NCI-H1105 treated with DMSO at 0.1 percent for 48 hours (cell line): ENCODE measurements around the gene HOXD4.

Experiments
- DNase-seq: peaks from one replicate; lab custom pipeline; 2025; lab: John Stamatoyannopoulos, UW

Gene HOXD4

DNA sequence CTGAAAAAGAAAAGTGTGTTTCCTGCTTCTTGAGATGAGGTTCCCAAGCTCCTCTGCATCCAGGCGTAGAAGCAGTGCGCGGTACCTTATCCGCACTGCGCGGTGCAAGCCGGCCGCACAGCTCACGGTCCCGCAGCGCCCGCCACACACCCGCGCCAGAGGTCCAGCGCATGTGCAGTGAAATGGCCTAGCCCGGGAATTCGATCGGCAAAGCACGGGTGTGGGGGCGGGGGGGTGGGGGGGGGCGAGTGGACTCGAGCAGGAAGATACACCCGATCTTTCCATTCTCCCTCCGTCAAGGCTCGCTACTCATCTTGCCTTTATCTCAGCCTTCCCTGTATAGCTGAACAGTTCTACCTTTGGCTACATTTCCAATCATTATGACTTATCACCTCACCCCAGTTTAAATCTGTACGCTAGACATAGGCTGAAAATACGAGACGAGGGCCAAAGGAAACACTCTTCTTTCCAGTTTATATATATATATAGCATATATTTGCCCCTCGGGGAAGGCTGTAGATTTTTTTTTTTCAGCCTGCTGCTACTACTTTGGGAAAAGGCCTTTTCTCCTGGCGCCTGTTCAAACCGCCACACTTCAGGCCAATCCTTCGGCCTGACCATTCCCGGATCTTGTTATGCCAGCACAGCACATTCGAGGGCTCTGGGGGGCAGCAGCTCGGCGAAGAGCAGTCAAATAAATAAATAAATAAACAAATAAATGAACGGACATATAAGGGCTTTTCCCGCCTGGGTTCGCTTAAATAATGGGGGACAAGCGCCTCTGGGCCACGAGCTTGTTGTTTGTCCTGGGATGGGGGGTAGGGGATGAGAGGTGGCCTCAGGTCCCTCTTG is 11.5 kb upstream of the HOXD4 start:
- DNase-seq: no peak

DNA sequence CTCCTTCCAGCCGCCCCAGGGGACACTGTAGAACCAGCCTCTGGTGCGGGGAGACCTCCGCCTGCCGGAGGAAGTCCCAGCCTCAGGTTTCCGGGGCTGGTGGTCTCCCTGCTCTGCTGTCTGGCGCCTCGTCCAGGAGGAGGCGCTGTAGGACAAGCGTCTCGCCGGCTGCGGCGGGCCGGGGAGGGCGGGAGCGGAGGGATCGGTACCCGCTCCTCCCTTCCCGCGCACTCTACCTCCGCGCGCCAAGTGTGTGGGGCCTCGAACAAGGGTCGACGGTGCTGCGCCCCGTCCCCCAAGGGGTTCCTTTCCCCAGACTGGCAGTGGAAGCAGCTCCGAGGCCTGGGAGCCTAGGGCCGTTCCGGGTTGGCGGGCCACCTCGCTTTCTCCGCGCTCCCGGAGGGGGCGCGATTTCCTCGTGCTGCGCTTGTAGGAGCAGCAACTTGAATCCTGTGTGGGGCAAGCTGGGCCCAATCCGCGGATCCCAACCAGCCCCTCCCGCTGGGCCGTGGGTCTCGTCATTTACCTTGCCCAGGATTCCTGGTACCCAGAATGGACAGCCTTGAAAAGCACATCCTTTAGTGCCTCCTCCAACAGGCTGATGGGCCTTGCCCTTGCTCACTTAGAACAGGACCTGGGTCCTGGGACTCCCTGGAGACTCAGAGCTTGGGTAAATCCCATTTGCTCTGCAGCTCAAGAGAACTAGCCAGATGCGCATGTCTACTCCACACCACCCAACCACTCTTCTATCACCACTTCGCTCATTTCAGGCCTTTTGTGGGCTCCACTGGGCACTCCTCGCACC is 10.6 kb upstream of the HOXD4 start:
- no peak for DNase-seq

DNA sequence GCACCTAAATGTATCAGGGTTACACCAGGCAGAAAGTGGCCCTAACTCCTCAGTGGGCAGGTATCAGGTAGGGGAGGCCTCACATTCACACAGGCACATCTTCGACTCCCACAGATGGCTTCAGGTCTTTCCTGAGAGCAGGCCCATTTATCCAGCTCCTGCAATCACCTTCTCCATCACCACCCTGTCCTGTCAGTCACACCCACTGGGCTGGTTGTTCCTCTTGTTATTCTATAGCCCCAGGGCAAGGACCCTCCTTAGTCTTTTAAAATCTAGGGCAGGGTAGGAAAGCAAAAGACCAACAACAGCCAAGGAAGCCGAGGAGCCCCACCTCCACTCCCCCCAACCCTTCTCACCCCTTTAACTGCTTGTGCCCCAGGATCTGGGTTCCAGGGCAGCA is 9.1 kb upstream of the HOXD4 start:
- no peak for DNase-seq

DNA sequence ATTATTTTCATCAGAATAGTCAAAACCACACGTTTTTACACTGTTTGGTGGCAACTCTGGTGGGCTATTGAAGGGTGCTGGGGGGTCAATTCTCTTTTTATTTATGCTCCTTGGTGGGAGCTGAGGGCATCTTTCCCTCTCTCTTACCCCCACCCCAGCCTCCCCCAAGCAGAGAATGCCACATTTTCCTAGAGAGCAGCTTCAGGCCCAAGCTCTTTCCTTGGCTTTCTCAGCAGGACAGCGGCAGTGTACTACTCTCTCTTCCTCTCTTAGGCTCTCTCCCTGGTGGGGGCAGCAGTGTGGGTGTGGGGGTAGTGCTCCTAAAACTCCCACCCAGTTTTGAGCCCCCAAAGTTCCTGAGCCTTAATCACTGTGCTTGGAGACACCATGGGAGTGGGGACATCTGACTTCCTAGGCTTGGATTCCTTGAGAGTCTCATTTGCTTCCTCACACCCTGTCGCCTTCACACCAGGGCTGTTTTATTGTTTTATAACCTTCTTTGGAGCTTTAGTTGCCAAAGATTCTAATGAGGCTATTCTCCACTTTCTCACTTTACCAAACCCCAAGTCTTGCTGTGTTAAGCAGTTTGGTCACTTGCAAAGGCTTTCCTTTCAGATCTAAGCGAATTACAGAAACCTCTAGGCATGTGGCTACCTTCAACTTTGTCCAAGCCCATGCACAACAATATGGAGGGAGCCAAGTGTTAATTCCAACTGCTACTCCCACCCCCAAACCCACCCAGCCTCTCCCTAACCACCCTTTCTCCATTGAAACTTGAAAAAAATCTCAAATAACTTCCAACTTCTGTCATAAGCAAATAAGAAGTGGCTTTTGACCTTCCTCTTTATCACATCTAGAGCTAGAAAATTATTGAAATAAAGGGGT is 6.0 kb upstream of the HOXD4 start:
- DNase-seq: no peak

DNA sequence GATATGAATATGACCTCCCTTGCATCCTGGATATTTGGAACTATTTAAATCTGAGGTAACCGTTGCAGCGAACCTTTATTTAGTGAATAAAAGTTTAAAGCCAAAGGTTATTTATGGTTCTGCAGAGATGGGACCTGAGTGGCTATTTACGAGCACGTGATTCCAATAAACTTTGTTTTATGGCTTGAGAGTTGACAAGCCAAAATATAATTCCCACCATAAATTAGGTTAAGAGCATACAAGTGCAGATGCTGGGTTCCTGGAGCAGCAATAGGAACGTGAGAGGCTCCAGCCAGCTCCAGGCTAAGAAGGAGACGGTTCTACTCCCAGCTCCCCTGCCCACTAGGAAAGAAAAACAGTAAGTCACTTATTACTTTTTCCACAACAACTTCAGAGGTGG is 5.2 kb upstream of the HOXD4 start:
- no peak for DNase-seq

DNA sequence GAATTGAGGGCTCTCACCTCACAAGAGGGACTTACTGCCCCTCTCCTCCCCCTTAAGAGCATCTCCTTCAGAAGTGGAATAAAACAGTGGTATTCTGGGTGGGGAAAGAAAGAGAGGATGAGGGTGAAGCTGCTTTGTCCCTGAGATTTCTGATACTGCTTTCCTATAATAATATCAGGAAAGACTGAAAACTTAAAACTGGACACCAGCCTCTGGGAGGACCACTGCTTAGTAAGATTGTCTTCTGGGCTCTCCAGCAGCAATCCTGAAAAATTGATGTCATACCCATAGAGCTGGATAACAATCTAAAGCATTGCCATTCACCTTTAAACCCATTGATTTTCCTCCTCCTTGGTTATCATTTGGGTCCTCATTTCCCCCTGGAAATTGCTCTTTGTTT is 4.7 kb upstream of the HOXD4 start:
- DNase-seq: no peak

DNA sequence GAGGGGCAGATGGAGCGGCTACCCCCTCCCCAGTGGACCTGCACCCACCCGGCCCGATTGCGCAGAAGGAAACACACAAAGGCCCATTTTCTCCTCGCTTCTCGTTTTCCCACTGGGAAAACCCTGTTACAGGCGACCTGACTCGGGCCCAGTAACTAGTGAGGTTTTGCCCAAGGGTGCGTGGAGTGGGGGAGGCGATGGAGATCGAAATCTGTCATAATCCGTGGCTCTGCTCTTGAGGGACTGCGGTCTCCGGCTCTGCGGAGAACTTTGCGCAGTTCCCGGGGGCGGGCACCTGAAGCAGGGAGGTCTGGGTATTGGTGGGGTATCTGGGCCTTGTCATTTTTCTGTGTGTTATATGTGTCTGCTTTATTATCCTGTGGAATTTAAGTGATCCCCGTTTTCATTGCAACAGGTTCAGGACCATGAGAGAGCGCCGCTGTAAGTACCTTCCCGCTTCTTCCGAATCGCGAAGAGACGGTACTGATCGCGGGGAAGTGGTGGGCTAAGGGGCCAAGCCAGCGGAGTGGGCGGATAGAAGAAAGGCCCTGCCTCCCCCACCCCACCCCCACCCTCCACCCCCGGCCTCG is 4.0 kb upstream of the HOXD4 start:
- DNase-seq: no peak

DNA sequence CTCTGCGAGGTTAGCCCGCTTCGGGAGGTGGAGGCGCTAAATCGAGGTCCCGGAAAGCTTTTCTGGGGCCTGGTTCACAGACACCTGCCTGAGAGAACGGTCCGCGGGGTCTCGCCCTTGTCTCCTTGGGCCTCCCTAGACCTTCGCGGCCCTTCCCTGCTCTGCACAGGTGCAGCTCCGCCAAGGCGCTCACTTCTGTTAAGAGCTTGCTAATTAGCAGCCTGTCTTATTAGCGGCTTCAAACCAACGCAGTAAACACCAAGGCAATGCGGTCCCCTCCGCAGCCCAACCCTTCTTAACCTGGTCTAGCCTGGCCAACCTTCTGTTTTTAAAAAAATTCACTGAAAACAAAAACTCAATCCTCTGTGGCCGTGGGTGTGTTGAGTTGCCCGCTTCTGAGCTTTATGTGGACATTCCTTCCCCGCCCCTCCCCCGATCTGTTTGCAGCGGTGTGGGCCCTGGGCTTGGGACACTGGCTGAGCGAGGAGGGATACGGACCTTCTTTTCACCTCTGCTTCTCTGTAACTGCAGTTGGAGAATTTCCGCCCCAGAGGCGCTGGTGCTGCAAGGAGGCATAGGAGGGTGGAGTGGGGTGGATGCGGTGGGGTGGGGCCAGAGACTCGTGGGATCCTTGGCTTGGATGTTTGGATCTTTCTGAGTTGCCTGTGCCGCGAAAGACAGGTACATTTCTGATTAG is 3.4 kb upstream of the HOXD4 start:
- DNase-seq: no peak

DNA sequence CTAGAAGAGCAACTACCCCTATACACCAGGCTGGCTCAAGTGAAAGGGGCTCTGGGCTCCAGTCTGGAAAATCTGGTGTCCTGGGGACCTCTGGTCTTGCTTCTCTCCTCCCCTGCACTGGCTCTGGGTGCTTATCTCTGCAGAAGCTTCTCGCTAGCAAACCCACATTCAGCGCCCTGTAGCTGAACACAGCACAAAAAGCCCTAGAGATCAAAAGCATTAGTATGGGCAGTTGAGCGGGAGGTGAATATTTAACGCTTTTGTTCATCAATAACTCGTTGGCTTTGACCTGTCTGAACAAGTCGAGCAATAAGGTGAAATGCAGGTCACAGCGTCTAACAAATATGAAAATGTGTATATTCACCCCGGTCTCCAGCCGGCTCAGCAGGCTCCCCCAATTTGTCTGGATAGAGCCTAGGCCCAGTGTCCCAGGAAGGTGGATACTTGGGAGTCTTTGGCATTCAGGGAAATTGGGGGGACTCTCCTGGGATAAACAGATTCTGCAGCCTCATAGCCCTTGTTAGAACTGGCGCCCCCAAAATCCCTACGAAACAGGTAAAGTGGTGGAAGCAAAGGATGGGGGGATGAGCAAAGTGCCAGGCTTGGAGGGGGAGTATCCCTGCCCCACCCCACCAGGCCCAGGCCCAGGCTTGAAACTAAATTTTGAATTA is 2.5 kb upstream of the HOXD4 start:
- no peak for DNase-seq

DNA sequence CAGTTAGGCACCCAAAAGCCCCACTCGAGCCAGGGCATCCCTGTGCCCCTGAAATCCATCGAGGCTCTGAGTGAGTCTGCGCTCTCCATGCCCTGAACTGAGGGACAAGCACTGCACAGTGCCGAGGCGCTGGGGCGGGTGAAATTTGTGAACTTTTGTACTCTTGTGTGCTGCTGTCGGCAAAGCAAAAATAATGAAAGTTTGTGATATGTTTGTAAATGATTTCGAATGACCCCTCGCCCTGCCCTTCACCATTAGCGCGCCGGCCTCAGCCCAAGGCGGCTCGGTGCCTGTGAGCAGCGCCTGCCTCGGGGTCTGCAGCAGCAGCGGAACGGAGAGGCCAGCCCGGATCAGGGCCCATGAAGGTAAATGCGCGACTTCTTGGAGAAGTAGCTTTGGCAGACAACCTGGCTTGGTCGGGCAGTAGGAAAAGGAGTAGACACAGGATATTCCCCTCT is 1.8 kb upstream of the HOXD4 start:
- no peak for DNase-seq

DNA sequence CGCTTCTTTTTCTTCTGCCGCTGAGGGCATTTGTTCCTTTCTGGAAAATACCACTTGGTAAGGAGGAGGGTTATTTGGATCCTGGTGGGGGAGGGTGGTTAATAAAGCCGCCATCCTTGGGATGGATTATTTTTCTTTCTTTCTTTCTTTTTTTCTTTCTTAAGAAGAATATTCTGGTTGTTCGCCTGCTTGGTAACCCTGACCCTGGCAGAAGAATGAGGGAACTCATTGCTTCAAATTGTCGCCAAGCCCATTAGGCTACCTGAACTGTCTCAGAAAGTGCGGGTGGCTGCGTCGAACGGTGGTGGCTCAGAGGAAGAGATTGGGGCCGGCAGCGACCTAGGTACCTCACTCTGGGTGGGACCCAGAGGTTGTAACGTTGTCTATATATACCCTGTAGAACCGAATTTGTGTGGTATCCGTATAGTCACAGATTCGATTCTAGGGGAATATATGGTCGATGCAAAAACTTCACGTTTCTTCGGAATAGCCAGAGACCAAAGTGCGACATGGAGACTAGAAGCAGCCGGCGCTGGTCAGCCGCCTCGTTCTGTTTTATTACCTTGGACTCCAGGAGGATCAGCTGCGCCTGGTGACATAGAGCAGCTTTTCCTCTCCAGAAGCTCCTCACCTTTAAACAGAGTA is 1.3 kb upstream of the HOXD4 start:
- no peak for DNase-seq

DNA sequence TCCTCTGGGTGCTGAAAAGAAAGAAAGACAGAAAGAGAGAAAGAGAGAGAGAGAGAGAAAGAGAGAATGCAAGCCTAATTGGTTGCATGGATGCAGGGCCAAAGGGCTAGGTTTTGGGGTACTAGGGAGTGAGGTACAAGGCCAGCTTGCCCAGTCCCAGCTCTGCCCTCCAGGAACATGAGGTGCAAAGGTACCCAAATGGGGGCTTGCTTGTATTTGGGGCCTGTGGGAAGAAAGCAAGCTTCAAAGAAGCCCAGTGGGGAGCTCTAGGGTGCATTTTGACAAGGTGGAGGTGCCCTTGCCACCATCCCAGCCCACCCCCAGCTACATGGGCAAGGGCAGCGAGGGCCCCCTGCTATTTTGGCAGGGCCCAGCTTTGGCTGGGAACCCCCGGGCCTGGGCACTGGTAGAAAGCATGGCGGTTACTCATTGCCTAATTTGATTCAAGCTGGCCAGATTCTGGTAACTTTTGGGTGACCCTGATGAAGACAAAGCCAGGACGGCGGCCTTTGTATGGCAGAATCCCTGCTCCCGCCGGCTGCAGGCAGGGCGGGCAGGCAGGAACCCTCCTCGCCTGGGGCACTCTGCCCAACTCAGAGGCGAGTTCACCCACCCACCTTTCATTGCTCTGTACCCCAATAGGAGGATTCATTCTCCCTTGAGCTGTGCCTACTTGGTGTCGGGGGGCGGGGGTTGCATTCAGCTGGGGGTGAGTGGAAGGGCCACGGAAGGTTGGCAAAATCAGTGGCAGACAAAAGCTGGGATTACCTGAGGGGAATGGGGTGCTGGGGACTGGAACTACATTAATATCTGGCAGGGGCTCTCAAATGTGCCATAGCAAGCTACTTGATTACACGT is 537 bp upstream of the HOXD4 start:
- no peak for DNase-seq

DNA sequence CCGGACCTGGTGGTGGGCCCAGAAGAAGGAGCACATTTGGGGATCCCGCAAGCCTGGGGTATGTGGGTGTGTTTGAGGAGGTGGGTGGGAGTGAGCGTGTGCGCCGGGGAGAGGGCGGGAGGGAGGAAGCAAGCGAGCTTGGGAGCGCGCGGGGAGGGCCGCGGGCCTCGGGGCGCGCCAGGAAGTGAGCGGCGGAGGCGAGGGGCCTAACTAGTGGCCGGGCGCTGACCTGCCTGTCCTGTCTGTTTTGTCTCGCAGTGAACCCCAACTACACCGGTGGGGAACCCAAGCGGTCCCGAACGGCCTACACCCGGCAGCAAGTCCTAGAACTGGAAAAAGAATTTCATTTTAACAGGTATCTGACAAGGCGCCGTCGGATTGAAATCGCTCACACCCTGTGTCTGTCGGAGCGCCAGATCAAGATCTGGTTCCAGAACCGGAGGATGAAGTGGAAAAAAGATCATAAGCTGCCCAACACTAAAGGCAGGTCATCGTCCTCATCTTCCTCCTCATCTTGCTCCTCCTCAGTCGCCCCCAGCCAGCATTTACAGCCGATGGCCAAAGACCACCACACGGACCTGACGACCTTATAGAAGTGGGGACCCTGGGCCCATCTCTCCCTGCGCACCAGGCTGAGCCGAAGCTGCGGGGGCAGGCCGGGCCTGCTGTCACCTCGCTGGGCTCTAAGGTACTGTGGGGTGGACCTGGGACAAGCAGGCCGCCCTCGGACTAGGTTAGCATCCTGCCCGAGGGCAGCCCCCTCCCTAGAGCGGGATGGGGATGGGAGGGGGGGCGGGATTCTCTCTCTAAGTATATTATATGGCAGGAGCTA is 1.2 kb downstream of the HOXD4 start:
- no peak for DNase-seq

DNA sequence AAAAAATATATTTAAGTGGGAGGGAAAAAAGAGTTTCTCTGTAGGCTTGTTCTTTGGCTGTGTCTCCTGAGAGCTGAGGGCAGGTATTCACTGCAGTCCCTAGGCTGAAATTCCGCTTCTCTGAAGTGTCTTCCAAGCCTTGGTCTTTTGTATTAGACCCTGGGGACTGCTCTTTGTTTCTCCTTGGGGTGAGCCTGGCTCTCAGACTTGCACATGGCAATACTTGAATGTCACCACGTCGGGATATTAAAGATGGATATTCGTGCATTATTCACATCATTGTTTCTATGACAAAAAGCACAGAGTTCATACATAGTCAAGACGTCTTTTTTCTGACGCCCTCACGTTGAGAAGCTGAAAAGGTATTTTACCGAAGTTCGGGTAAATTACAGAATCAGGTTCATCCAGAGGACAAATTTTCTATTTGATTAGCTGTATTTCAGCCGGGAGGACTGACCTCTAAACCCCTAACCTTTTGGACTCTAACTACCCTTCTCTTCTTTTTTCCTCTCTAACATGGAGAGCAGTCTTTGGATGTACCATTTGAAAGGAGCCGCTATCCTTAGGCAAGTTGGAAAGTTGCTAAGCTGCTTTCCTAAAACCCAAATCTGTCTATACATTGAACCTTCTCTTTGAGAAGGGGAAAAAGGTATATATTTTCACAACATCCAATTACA is 3.4 kb downstream of the HOXD4 start:
- DNase-seq: no peak

DNA sequence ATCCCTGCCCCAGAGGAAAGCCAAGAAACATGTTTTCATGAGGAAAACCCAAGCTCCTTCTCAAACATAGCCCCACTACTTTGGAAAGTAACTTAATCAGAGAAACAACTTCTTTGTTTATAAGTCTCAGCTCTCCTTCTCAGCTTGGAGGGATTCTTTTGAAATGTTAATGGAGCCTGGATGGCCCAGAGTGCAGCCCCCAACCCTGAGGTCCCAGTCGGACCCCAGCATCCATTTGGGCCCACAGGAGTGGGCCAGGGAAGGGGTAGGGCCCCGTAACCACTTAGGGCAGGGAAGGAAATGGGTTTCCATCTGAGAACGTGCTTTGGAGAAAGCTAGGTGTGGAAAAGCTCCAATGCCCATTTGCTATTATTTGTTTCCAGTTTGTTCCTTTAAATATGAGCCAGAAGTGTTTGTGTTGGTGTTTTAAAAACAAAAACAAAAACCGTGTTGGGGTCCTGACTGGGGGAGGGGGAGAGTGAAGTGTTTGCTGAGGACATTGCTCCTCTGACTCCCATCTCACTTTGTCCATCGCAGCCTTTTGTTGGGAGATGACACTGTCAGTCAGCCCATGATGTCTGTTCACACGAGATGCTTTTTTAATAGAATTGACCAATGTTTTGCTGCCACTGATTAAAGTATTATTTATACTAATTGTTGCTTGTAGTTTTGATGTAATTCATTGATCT is 4.2 kb downstream of the HOXD4 start:
- no peak for DNase-seq

DNA sequence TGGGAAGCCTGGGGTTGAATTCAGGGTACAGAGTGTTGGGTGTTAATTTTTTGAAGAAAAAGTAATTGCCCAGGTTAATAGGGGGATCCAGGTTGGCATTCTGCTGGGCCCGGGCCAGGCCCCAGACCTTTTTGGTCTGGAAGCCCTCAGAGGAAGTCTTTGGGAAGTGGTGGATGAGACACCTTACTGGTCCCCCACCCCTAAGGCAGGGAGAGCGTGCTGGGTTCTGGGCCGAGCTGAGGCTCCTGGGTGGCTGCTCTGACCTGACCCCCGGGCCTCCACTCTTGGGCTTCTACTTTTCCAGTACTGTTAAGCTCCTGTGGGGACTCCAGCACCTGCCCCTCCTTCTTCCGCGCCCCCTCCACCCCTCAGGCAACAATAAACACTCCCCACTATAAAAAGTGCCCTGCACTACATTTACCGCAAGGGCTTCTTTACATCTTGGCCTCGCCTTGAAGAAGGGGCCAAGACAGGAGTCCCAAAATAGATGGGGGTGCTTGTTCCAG is 5.0 kb downstream of the HOXD4 start:
- no peak for DNase-seq
